GM12891 (cell line): ENCODE results near the gene ANP32A.

Source experiments
- DNase-seq: peaks from one replicate; pipeline ENCODE4 v3.0.0; 2011; ENCODE audit warnings: low spot score; ENCODE audit not compliant: insufficient read length
- FAIRE-seq: peaks from 2 replicates; lab custom pipeline; 2011; peaks lifted over from hg19 to GRCh38; lab: Jason Lieb, UNC
- PAX5 ChIP-seq: IDR thresholded peaks from 2 replicates; pipeline ENCODE4 v1.6.1; 2011; ENCODE audit warnings: low read length, moderate library complexity, mild to moderate bottlenecking; ENCODE audit not compliant: insufficient read depth, severe bottlenecking
- POLR2A ChIP-seq: IDR thresholded peaks from 2 replicates; pipeline ENCODE4 v1.6.1; 2011; ENCODE audit warnings: low read depth, low read length, control low read depth
- POLR2AphosphoS5 ChIP-seq: IDR thresholded peaks from 2 replicates; pipeline ENCODE4 v1.6.1; 2011; ENCODE audit warnings: low read depth, low read length, control low read depth
- POU2F2 ChIP-seq: IDR thresholded peaks from 2 replicates; pipeline ENCODE4 v1.6.1; 2011; ENCODE audit warnings: low read depth, mild to moderate bottlenecking, control low read depth, low read length, moderate library complexity
- SPI1 ChIP-seq: IDR thresholded peaks from 2 replicates; pipeline ENCODE4 v1.6.1; 2011; ENCODE audit warnings: low read depth, low read length, control low read depth
- TAF1 ChIP-seq: IDR thresholded peaks from 2 replicates; pipeline ENCODE4 v1.6.1; 2011; ENCODE audit warnings: low read depth, low read length, control low read depth

Gene ANP32A

DNA sequence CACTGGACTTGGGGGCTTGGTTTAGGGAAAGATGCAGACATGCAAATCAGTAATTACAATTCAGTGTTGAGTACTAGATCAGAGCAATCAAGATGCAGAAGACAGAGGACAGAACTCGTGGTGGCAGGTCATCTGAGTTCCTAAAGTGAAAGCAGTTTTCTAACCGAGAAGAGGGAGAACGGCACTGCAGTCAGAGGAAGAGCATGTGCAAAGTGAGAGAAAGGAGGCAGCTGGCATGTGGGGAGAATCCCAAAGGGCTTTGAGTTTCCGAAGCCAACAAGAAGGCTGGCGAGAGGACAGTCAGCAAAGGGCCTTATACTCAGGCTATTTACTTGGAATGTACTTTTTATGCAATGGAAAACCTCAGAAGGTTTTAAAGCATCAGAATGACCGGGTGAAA lies 87.0 kb downstream of the ANP32A start:
- TF ChIP-seq SPI1 (no peak), POLR2AphosphoS5 (no peak), PAX5 (no peak), TAF1 (no peak), POU2F2 (no peak), POLR2A (no peak)
- DNase-seq (no peak), FAIRE-seq (no peak)

DNA sequence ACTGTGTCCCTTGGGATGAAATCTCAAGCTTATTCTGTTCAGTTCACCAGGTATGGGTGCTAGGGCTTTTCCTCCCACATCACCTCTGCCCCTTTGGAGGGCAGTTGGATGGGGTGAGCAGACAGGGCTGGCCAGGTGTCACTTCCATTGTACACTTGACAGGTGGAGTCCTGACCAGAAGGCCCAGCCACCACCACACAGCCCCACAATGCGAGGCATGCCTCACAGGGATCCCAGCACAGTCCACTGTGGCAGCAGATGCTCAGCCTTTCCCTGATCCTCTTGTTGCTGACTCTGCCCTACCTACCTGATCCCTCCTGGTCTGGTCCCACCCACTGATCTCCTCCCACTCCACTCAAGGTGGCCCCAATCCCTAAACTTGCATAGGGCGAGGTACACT lies 88.2 kb downstream of the ANP32A start:
- TF ChIP-seq SPI1 (no peak), PAX5 (no peak), TAF1 (no peak)
- DNase-seq (no peak), FAIRE-seq (no peak)

DNA sequence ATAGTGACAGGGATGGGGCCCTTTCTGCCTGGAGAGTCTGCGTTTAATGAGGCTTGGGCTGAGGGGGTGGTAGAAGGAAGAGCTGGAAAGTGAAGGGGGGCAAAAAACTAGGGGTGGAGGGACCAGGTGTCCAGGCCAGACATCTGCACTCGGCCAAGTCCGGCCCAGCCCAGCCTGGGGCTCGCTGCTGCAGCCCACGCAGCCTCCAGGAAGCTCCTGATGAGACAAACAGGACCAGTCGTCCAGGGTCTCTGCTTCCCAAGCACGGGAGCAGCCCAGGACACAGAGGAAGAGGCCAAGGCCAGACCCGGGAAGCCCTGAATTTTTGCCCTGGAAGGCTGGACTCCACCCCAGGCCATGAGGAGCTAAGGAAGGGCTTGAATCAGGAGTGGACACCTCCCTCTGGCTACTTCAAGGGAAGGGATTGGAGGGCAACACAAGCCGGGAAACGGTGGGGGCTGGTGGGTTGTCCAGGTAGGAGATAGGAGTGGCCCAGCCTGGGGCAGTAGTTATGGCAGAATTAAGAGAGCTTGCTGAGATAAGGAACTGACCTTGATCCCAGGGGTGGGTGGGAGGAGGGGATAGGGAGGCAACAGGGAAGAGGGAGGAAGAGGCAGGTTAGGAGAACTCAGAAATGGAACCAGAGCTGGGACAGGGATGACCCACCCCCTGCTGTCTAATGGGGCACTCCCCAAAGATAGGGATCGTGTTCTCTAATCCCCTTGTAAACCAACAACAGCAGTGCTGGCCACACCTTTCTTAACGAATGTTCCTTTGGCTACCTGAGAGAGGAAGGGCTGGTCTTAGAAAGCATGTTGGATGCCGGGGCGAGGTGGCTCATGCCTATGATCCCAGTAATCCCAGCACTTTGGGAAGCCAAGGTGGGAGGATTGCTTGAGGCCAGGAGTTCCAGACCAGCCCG lies 89.5 kb downstream of the ANP32A start:
- DNase-seq (no peak), FAIRE-seq (no peak)
- TF ChIP-seq POLR2A, result no peak
- TF ChIP-seq POLR2AphosphoS5, result no peak
- no peak for TF ChIP-seq TAF1

DNA sequence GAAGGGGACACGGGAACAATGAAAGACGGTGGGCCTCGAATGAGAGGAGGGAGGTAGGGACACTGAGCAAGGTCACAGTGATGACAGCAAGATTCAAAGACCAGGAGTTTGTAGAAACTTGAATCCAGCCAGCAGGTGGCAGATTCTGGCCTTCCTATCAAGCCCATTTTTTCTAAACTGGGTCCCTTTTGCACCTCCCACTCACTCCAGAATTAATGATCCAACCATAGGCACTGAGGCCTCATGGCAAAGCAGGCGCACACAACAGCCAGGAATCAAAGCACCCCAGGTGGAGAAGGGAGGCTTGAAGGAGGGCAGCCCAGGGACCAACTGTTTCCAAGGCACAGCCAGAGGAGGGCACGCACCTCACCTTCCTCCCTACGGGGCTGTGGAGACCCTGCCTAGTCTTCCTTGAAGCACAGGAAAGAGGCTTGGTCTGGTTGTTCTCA lies 90.2 kb downstream of the ANP32A start:
- DNase-seq, result no peak
- FAIRE-seq, result no peak
- TF ChIP-seq POU2F2, result no peak
- no peak for TF ChIP-seq TAF1
- TF ChIP-seq SPI1, result no peak
- no peak for TF ChIP-seq POLR2AphosphoS5
- no peak for TF ChIP-seq POLR2A
- TF ChIP-seq PAX5, result no peak

DNA sequence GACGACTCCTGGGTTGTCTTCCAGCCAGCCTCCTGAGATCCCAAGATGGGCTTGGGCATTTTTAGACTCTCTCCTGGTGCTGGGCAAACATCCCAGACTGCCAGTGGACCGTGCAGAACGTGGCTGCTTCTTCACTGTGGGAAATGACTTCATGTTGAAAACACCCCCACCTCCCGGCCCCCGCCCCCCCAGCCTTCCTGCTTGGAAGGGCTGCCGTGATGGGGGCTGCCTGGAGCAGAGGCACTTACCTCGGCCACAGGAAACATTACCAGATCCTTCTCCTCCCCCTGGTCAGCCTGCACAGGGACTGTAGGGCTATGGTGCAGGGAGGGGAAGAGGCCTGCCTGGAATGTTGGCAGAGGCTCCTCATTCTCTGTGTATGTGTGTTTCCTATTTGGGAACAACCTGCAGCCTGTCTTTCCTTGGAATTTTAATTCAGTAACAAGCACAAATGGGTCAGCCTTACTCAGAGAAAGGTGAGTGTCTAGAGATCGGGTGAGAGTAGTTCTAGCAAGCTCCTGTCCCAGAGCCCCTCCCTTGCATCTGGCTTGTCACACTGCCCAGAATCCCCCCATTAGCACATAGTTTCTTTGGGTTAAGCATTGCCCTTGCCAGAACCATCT lies 90.8 kb downstream of the ANP32A start:
- TF ChIP-seq TAF1 (no peak), POLR2AphosphoS5 (no peak)
- DNase-seq (no peak), FAIRE-seq (no peak)
